ENCODE data around the gene TNFSF10.

- TF ChIP-seq NRF1 (IDR thresholded peaks at IDR 0.05; ENCODE audit: low read depth, low read length) (no peak), EZH2 (IDR thresholded peaks at IDR 0.05; ENCODE audit: low read depth, low read length, severe bottlenecking) (no peak), POLR2A (IDR thresholded peaks at IDR 0.05; ENCODE audit: control extremely low read depth in 1 of 2, low read depth in 2 of 2, low read length in 2 of 2) (no peak), CTCF (IDR thresholded peaks at IDR 0.05; ENCODE audit: control extremely low read depth in 1 of 3, insufficient read depth in 1 of 3, low read depth in 1 of 3, low read length in 3 of 3) (no peak), JUND (IDR thresholded peaks at IDR 0.05; ENCODE audit: low read length) (no peak), HDAC6 (IDR thresholded peaks at IDR 0.05; ENCODE audit: low read depth, low read length) (no peak)
Measured at GRCh38 chr3:172546628-172547214, 23.5 kb upstream of the TNFSF10 start.

Measured in H1 (cell line).